SU-DHL-6 (cell line): ENCODE results near the gene ATAD2B.

Source experiments
- H2AFZ ChIP-seq: fragments of 200-600 bp; sonication (generic); 2 replicates; pipeline ENCODE4 v1.6.1; 2014; ENCODE audit warnings: low read depth, mild to moderate bottlenecking, moderate library complexity, mixed read lengths, antibody characterized with exemption, low read length; ENCODE audit not compliant: severe bottlenecking
- H3F3A ChIP-seq: fragments of 200-600 bp; shearing (Covaris generic); 2 replicates; pipeline ENCODE4 v1.6.0; 2016; ENCODE audit warnings: antibody characterized with exemption, mild to moderate bottlenecking; ENCODE audit not compliant: insufficient read depth
- H3K27ac ChIP-seq: fragments of 200-600 bp; sonication (generic); 2 replicates; pipeline ENCODE4 v1.5.1; 2016; ENCODE audit warnings: low read depth, mild to moderate bottlenecking, low read length, moderate library complexity, mixed read lengths
- H3K27me3 ChIP-seq: fragments of 200-600 bp; sonication (generic), shearing (Covaris generic); 2 replicates; pipeline ENCODE4 v1.6.0; 2014; ENCODE audit warnings: mild to moderate bottlenecking, low read length
- H3K36me3 ChIP-seq: fragments of 200-600 bp; sonication (generic); 2 replicates; pipeline ENCODE4 v1.6.1; 2014; ENCODE audit warnings: mild to moderate bottlenecking, low read length, mixed read lengths
- H3K4me2 ChIP-seq: fragments of 300-600, 200-600 bp; shearing (Covaris generic), sonication (generic); 2 replicates; pipeline ENCODE4 v1.6.0; 2014; ENCODE audit warnings: low read length, low read depth, mild to moderate bottlenecking; ENCODE audit not compliant: poor library complexity, severe bottlenecking
- H3K4me3 ChIP-seq: fragments of 200-600 bp; sonication (generic); 2 replicates; pipeline ENCODE4 v1.5.1; 2014; ENCODE audit warnings: antibody characterized with exemption, low read length, mild to moderate bottlenecking, mixed read lengths; ENCODE audit not compliant: insufficient read depth, poor library complexity, severe bottlenecking
- H3K79me2 ChIP-seq: fragments of 200-600 bp; sonication (generic); 2 replicates; pipeline ENCODE4 v1.6.1; 2014; ENCODE audit warnings: mild to moderate bottlenecking, low read length, moderate library complexity; ENCODE audit not compliant: insufficient read depth
- H3K9ac ChIP-seq: fragments of 200-600 bp; sonication (generic); 2 replicates; pipeline ENCODE4 v1.7.0; 2014; ENCODE audit warnings: mild to moderate bottlenecking, low read length
- H3K9me2 ChIP-seq: fragments of 200-600 bp; sonication (generic); replicated peaks from 2 replicates; pipeline ENCODE4 v1.6.1; 2014; ENCODE audit warnings: low read length; ENCODE audit not compliant: insufficient read depth
- H3K9me3 ChIP-seq: fragments of 200-600 bp; sonication (generic); 2 replicates; pipeline ENCODE4 v1.6.1; 2014; ENCODE audit warnings: low read length, mixed read lengths; ENCODE audit not compliant: insufficient read depth
- H4K20me1 ChIP-seq: fragments of 200-600 bp; sonication (generic); 2 replicates; pipeline ENCODE4 v1.6.1; 2014; ENCODE audit warnings: low read depth, mild to moderate bottlenecking, antibody characterized with exemption, low read length, moderate library complexity, mixed read lengths
- CTCF ChIP-seq: fragments of 200-600 bp; sonication (generic); IDR thresholded peaks from one replicate; pipeline ENCODE4 v1.5.1; 2017; ENCODE audit warnings: antibody characterized with exemption, mild to moderate bottlenecking, low read length, moderate library complexity; ENCODE audit not compliant: insufficient read depth, poor library complexity, severe bottlenecking
- EZH2phosphoT487 ChIP-seq: fragments of 200-600 bp; sonication (generic), shearing (Covaris generic); conservative IDR thresholded peaks from 2 replicates; pipeline ENCODE4 v1.6.1; 2018; ENCODE audit warnings: mild to moderate bottlenecking, antibody characterized with exemption, low read length, moderate library complexity, mixed read lengths

ATAD2B gene

GRCh38 chr2:23900133-23900532, 26.8 kb downstream of the ATAD2B start:
- Histone ChIP-seq H2AFZ (no peak overlapping the region), H3K4me2 (no peak overlapping the region), H3K4me3 (no peak overlapping the region), H3F3A (peaks cover 3% of the 10 kb centered on the region; the same call in 1 of the 2 replicates), H3K27me3 (no peaks in the 10 kb centered on the region), H3K9ac (no peak overlapping the region), H3K9me3 (no peaks in the 10 kb centered on the region), H3K79me2 (peaks cover 62% of the 10 kb centered on the region), H4K20me1 (peaks cover 3% of the 10 kb centered on the region), H3K27ac (no peak overlapping the region), H3K9me2 (no peaks in the 10 kb centered on the region), H3K36me3 (no peaks in the 10 kb centered on the region)
- TF ChIP-seq EZH2phosphoT487, result no peak

GRCh38 chr2:23871206-23871605, 55.7 kb downstream of the ATAD2B start:
- Histone ChIP-seq H3K9me2 (no peaks in the 10 kb centered on the region), H4K20me1 (no peaks in the 10 kb centered on the region), H3K4me3 (no peak overlapping the region), H3K27me3 (no peaks in the 10 kb centered on the region), H3K27ac (no peak overlapping the region), H3K4me2 (no peak overlapping the region), H3K9me3 (no peaks in the 10 kb centered on the region), H3K36me3 (peaks cover 7% of the 10 kb centered on the region), H2AFZ (no peak overlapping the region), H3K9ac (no peak overlapping the region), H3F3A (no peaks in the 10 kb centered on the region; the same call in 1 of the 2 replicates), H3K79me2 (no peaks in the 10 kb centered on the region)
- TF ChIP-seq CTCF (no peak), EZH2phosphoT487 (no peak)

GRCh38 chr2:23867449-23867848, 59.5 kb downstream of the ATAD2B start:
- no peaks in the 10 kb centered on the region for H3K9me3 ChIP-seq
- no peaks in the 10 kb centered on the region for H3K9me2 ChIP-seq
- no peak overlapping the region for H2AFZ ChIP-seq
- H4K20me1 ChIP-seq, result no peaks in the 10 kb centered on the region
- no peak overlapping the region for H3K27ac ChIP-seq
- TF ChIP-seq EZH2phosphoT487 (no peak), CTCF (no peak)
- no peak overlapping the region for H3K9ac ChIP-seq
- H3K4me3 ChIP-seq, result no peak overlapping the region
- H3K79me2 ChIP-seq, result no peaks in the 10 kb centered on the region
- H3K36me3 ChIP-seq, result peaks cover 6% of the 10 kb centered on the region
- no peak overlapping the region for H3K4me2 ChIP-seq
- no peaks in the 10 kb centered on the region for H3K27me3 ChIP-seq
- peaks cover 22% of the 10 kb centered on the region for H3F3A ChIP-seq

- Histone ChIP-seq H3F3A (peaks cover 35% of the 10 kb centered on the region), H3K9ac (peak overlapping the region; percentile 33; the same call in 1 of the 2 replicates), H3K9me2 (no peaks in the 10 kb centered on the region), H3K79me2 (no peaks in the 10 kb centered on the region), H3K4me3 (peak overlapping the region; percentile 8), H3K27ac (peak overlapping the region; percentile 87), H3K36me3 (peaks cover 4% of the 10 kb centered on the region; the same call in 1 of the 2 replicates), H2AFZ (no peak overlapping the region), H3K4me2 (peak overlapping the region; percentile 57), H4K20me1 (no peaks in the 10 kb centered on the region), H3K27me3 (no peaks in the 10 kb centered on the region), H3K9me3 (no peaks in the 10 kb centered on the region)
- TF ChIP-seq EZH2phosphoT487 (no peak), CTCF (no peak)
Observed at GRCh38 chr2:23862716-23863426, 64.1 kb downstream of the ATAD2B start.
